ENCODE results near the gene BTBD2. TPM values are rescaled to one million over a fixed set of nuclear protein-coding genes. Genes with fewer than 3 reads are reported as not detected.

BTBD2 gene
- total and polyA plus RNA-seq, 2 of the 13 experiments (the other 11 are each of a cell fraction or from before 2014, with no cell fraction given): 28.1 to 45.3 TPM

DNA sequence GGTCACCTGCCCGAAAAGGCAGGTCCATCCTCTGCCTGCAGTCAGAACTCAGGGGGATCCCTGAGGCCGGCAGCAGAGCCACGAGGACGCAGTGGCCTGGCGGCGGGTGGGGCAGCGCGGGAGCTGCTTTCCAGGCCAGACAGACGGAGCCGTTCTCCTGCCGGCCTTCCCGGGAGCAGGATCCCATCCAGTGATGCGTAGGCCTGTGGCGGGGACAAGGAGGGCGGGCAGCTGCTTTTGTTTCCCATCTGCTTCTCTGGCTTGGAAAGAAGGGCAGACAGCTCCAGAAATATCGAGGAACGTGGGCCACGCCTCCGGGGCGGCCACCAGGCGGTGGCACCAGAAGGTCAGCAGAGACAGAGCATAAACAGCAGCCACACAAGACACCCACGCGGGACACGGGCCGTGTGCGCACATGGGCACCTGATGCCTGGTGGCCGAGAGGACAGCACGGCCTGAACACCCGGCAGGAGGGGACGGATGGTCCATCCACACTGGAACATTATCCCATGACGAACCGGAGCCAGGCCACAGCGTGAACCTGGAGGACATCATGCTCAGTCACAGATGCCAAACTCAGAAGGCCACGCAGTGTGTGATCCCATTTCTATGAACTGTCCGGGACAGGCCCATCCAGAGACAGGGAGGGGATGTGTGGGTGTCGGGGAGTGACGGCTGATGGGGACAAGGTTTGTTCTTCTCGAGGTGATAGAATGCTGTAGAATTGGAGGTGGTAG is 49.4 kb upstream of the BTBD2 start (continued):
- TF ChIP-seq PAWR (CRISPR knock-in tag; IDR thresholded peaks at IDR 0.05; ENCODE audit: borderline replicate concordance): no peak
- no peak for TF ChIP-seq IKZF4 (CRISPR knock-in tag; IDR thresholded peaks at IDR 0.05; ENCODE audit: borderline replicate concordance, low read depth, not compliant biosample characterization)
- no peak for TF ChIP-seq FOXA1 (IDR thresholded peaks at IDR 0.05)
- no peak for TF ChIP-seq FOXA1 (CRISPR knock-in tag; IDR thresholded peaks at IDR 0.05)
- TF ChIP-seq ZNF230 (CRISPR knock-in tag; IDR thresholded peaks at IDR 0.05): no peak; the same call in 1 of the 2 replicates
- no peak for TF ChIP-seq ZNF572 (CRISPR knock-in tag; IDR thresholded peaks at IDR 0.05)
- no peak for TF ChIP-seq EED (CRISPR knock-in tag; IDR thresholded peaks at IDR 0.05)
- 0 out of 2 replicates have a peak, but pooled peaks have one; percentile 15 for TF ChIP-seq ZNF605 (CRISPR knock-in tag; IDR thresholded peaks at IDR 0.05)
- TF ChIP-seq, protein P1, sequence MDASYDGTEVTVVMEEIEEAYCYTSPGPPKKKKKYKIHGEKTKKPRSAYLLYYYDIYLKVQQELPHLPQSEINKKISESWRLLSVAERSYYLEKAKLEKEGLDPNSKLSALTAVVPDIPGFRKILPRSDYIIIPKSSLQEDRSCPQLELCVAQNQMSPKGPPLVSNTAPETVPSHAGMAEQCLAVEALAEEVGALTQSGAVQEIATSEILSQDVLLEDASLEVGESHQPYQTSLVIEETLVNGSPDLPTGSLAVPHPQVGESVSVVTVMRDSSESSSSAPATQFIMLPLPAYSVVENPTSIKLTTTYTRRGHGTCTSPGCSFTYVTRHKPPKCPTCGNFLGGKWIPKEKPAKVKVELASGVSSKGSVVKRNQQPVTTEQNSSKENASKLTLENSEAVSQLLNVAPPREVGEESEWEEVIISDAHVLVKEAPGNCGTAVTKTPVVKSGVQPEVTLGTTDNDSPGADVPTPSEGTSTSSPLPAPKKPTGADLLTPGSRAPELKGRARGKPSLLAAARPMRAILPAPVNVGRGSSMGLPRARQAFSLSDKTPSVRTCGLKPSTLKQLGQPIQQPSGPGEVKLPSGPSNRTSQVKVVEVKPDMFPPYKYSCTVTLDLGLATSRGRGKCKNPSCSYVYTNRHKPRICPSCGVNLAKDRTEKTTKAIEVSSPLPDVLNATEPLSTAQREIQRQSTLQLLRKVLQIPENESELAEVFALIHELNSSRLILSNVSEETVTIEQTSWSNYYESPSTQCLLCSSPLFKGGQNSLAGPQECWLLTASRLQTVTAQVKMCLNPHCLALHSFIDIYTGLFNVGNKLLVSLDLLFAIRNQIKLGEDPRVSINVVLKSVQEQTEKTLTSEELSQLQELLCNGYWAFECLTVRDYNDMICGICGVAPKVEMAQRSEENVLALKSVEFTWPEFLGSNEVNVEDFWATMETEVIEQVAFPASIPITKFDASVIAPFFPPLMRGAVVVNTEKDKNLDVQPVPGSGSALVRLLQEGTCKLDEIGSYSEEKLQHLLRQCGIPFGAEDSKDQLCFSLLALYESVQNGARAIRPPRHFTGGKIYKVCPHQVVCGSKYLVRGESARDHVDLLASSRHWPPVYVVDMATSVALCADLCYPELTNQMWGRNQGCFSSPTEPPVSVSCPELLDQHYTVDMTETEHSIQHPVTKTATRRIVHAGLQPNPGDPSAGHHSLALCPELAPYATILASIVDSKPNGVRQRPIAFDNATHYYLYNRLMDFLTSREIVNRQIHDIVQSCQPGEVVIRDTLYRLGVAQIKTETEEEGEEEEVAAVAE (CRISPR knock-in tag; IDR thresholded peaks at IDR 0.05; ENCODE audit: borderline replicate concordance): peak; percentile 32; the same call in 1 of the 2 replicates
- peak; percentile 57; the same call in 1 of the 2 replicates for TF ChIP-seq ZNF891 (CRISPR knock-in tag; IDR thresholded peaks at IDR 0.05)
- peak; percentile 24; the same call in 1 of the 2 replicates for TF ChIP-seq TBX2 (CRISPR knock-in tag; IDR thresholded peaks at IDR 0.05; ENCODE audit: borderline replicate concordance)
- TF ChIP-seq SIN3A (IDR thresholded peaks at IDR 0.05; ENCODE audit: borderline replicate concordance, low read depth, low read length): no peak
- TF ChIP-seq CHD2 (IDR thresholded peaks at IDR 0.05; ENCODE audit: low read depth, low read length): no peak
- TF ChIP-seq RAD21 (CRISPR knock-in tag; IDR thresholded peaks at IDR 0.05): no peak
- no peak for TF ChIP-seq ZNF160 (CRISPR knock-in tag; IDR thresholded peaks at IDR 0.05)
- TF ChIP-seq JUN (CRISPR knock-in tag; IDR thresholded peaks at IDR 0.05): no peak
- TF ChIP-seq KDM4B (CRISPR knock-in tag; IDR thresholded peaks at IDR 0.05): no peak
- no peak for TF ChIP-seq SMC3 (IDR thresholded peaks at IDR 0.05; ENCODE audit: low read length)
- TF ChIP-seq, protein P2, sequence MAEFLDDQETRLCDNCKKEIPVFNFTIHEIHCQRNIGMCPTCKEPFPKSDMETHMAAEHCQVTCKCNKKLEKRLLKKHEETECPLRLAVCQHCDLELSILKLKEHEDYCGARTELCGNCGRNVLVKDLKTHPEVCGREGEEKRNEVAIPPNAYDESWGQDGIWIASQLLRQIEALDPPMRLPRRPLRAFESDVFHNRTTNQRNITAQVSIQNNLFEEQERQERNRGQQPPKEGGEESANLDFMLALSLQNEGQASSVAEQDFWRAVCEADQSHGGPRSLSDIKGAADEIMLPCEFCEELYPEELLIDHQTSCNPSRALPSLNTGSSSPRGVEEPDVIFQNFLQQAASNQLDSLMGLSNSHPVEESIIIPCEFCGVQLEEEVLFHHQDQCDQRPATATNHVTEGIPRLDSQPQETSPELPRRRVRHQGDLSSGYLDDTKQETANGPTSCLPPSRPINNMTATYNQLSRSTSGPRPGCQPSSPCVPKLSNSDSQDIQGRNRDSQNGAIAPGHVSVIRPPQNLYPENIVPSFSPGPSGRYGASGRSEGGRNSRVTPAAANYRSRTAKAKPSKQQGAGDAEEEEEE (CRISPR knock-in tag; IDR thresholded peaks at IDR 0.05; ENCODE audit: borderline replicate concordance): no peak
- TF ChIP-seq YY1 (IDR thresholded peaks at IDR 0.05; ENCODE audit: insufficient read depth, insufficient replicate concordance, low read depth, low read length): peak; percentile 0
- TF ChIP-seq ZNF446 (CRISPR knock-in tag; IDR thresholded peaks at IDR 0.05): no peak
- no peak for TF ChIP-seq TCF12 (IDR thresholded peaks at IDR 0.05)
- 0 out of 2 replicates have a peak, but pooled peaks have one; percentile 14 for TF ChIP-seq TCF12 (CRISPR knock-in tag; IDR thresholded peaks at IDR 0.05)
- TF ChIP-seq TGIF2 (CRISPR knock-in tag; IDR thresholded peaks at IDR 0.05): no peak
- 0 out of 2 replicates have a peak, but pooled peaks have one; percentile 14 for TF ChIP-seq BORCS8-MEF2B (CRISPR knock-in tag; IDR thresholded peaks at IDR 0.05)
- peak; percentile 21; the same call in 1 of the 2 replicates for TF ChIP-seq ZNF768 (CRISPR knock-in tag; IDR thresholded peaks at IDR 0.05)

Measured in HepG2 (cell line).